Glomerular visceral epithelial cell (primary cell): ENCODE measurements around the gene C10orf88.

Experiments used
- DNase-seq: peaks from one replicate; pipeline ENCODE4 v3.0.0-alpha.2; 2016; ENCODE audit errors: extremely low spot score

C10orf88 gene, protein sequence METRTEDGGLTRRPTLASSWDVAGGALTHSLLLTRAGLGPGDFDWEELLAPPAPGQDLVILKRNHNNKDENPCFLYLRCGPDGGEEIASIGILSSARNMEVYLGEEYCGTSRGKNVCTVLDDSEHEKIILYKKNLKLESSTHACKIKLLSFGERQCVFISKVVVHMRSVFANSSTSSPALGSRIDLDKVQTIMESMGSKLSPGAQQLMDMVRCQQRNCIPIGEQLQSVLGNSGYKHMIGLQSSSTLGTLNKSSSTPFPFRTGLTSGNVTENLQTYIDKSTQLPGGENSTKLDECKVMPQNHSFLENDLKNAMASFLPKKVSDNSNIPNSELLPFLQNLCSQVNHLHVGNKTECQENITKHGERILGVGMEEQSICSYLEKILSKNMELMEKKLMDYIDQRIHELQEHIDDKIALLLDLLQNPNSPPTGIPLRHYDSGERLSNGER

GRCh38 chr10:122953902-122954730 lies at the start of gene C10orf88:
C10orf88 (minus strand) TSS chr10:122954227; CDS start chr10:122954178, 49 bp downstream.
- DNase-seq, result peak; percentile 99

- no peak for DNase-seq
These were observed 47.3 kb upstream of the C10orf88 start for GRCh38 chr10:123001370-123001769.

DNA sequence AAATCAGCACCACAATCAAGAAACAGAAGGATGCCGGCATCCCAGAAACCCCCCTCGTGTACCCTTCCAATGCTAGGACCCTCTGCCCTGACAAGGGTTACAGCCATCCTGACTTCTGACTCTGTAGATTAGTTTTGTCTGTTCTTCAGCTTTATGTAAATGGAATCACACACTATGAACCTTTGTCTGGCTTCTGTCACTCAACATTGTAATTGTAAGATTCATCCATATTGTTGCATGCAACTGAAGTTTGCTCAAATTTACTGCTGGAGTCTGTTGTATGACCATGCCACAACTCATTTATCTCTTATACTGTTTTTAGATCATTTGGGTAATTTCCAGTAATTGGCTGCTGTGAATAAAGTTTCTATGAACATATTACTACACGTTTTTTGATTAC lies 46.1 kb upstream of the C10orf88 start:
- DNase-seq, result no peak

- DNase-seq, result no peak
These were observed 45.3 kb upstream of the C10orf88 start for GRCh38 chr10:122999347-122999746.

DNA sequence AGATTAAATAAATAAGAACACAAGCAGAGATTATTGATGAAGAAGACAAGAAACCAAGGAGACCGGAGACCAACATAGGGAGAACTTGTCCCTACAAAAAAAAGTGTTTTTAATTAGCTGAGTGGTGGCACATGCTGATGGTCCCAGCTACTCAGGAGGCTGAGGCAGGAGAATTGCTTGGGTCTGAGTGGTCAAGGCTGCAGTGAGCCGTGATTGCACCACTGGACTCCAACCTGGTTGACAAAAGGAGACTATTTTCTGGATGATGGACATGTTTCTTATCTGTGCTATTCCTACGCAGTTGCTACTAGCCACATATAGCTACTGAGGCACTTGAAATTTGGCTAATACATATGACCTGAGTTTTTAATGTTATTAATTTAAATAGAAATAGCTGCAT lies 44.9 kb upstream of the C10orf88 start:
- no peak for DNase-seq

DNA sequence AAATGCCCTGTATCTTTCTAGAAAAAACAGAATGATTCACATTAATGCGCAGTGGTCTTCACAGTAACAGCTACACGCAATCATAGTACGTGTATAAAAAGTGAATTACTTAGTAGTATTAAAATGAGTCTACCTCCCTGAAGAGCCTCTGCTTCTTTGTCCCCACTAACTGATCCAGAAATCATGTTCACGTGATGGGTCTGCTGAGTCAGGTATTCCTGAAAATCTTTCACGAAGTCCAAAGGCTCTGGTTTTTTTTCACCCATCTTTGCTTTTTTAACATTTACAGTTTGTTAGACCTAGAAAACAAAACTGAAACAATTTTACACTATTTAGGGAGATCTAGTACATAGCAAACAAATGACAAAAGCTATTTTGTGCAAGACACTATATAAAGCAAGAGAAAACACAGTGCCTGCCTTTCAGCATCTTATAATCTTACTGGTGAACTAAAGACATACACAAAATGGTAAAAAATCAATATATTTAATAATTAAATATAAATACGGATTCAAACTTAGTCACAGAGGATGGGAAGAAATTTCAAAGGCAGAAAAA lies 44.4 kb upstream of the C10orf88 start:
- no peak for DNase-seq

- DNase-seq, result no peak
These were observed 43.8 kb upstream of the C10orf88 start for GRCh38 chr10:122997864-122998263.

DNA sequence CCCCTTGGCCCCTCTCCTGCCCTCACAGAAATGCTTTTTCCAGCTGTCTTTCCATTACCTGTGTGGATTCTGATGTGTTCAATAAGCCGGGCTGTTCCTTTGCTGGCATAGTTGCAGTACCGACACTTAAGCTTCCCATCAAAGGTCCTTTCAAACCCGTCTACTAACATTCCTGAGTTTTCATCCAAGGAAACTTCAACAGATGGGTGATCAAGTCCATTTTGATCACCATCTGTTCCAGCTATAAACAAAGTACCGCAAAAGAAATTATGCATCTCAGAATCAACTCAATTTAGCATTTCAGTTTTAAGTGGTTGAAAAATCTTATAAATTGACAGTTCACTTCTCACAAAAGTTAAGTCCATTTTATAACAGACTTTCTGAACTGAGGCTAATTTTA lies 41.9 kb upstream of the C10orf88 start:
- no peak for DNase-seq

- no peak for DNase-seq
These were observed 39.8 kb upstream of the C10orf88 start for GRCh38 chr10:122993797-122994336.

DNA sequence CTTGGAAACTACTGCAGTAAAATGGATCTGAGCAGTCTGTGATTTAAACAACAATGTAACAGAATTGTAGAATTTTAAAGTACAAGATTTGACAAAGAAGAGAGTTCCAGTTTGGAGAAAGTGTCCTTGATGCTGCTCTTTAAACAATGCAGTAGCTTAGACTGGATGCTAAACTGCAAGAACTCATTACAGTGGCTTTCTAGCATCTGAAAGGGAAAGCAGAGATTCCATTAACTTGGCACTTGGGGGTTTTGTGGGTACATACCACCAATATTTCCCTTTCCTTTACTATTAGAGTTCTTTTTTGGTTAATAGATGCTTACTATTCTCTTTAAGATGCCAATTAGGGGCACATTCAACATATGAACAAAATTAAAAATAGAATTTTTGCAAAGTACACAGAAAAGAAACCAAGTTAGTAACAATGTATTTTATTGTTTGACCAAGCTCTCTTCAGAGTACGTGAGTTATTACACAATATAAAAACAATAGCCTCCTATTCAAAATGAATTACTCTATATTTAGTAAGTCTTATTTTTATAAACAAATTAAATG lies 38.1 kb upstream of the C10orf88 start:
- no peak for DNase-seq

- no peak for DNase-seq
These were observed 36.3 kb upstream of the C10orf88 start for GRCh38 chr10:122990278-122990677.

DNA sequence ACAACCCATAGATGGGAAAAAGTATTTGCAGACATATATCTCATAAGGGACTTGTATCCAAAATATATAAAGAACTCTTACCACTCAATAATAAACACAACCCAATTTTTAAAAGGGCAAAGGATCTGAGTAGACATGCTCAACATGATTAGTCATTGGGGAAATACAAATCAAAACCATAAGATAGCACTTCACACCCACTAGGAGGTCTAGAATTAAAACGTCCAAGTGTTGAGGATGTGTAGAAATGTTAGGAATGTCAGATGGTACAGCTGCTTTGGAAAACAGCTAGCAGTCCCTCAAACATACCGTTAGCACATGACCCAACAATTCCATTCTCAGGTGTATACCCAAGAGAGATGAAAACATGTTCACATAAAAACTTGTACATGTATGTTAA lies 34.5 kb upstream of the C10orf88 start:
- DNase-seq, result no peak

DNA sequence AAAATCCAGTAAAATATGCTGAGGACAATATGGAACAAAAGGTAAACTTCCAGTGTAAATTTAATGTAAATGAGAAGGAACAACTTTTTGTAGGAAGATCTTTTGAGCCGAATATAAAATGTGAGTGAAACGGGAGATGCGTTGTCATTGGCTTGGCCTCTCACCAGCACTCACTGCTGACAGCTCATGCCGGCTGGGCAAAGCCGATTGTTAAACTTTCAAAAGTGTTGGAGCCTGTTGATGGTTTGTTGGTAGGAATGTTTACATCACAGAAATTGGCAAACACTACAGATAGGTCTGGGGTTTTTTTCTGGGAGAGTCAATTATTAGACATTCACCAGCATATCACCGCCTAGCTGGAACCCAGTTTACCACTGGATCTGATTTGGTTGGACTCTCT lies 32.3 kb upstream of the C10orf88 start:
- DNase-seq, result no peak

DNA sequence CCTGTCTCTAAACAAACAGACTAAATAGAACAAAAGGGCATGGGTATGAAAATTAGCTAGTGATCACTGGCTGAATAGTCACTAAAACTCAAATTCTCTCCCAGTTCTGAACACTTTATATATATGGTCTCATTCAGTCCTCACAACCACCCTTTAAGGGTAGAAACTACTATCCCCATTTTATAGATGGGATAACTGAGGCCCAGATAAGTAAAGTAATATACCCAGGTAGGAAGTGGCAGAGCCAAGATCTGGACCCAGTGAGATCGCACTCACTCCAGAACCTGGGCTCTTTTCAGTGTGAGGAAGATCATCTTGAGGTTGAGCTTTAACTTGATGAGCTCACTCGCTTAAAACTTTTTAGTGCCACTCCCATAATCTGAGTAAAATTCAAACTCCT lies 30.7 kb upstream of the C10orf88 start:
- DNase-seq, result no peak

DNA sequence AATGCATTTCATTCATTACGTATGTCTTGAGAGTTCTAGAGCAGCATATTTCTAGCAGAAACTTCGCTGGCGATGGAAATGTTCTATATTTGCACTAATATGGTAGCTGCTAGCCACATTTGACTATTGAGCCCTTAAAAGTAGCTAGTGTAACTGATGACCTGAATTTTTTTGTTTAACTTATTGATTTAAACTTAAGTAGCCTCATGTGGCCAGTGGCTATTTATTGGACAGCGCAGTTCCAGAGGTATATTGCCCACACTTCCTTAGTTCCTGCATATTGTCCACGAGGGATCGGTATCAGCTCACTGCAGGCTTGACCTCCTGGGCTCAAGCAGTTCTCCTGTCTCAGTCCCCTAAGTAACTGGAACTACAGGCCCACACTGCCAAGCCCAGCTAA lies 29.9 kb upstream of the C10orf88 start:
- DNase-seq, result no peak

DNA sequence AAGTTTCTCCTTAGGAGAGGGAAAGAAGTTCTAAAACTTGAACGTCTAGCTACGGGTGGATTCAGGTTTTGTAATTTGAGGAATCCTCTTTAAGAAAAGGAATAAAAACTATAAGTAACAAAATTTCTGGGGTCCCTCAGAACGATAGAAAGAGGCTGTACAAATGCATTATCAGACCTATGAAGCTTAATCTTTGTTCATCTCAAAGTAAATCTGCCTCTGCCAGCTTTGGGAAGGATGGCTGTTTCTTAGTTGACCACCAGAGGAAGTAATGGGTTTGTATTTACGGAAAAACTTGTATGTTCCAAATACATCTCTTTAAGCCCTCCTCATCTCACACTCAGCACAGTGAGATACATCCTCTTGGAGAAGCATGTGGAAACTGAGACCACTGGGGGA lies 27.0 kb upstream of the C10orf88 start:
- DNase-seq, result peak; percentile 39

DNA sequence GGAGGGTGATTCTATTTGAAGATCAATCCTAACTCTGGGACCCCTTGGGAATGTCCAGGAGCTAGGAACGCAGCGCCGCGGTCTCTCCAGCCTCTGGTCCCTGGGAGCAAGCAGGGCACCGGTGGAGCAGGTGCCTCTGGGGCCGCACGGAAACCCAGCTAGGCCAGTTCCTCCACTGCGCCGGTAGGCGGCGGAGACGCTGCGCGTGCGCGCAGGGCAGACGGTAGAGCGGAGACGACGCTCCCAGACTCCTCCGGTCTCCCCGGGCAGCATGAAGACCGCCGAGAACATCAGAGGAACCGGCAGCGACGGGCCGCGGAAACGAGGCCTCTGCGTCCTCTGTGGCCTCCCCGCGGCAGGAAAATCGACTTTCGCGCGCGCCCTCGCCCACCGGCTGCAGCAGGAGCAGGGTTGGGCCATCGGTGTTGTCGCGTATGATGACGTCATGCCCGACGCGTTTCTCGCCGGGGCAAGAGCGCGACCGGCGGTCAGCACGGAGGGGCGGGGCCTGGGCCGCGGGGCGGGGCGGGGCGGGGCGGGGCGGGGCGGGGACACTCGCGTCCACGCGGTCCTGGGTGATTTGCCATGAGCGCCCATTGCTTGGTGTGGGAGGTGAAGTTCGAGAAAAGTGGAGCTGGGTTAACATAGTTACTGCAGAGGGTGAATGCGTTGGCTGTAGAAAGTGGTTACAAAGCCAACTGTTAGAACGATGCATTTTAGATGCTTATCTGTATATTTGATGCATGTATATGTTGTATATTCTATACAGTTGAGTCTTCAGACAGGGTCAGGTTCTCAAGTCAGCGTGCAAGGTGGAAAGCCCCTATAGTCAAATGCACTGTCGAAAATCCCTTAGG lies 26.4 kb upstream of the C10orf88 start, which contains the start of gene PSTK:
Gene PSTK, plus strand, starts transcription at position 193 of the 857 bp plus-strand sequence. Its CDS starts 79 bp downstream, at position 272.
- DNase-seq, result peak; percentile 90

GRCh38 chr10:122974543-122975064 lies 20.6 kb upstream of the C10orf88 start:
- DNase-seq, result no peak

- no peak for DNase-seq
These were observed 20.0 kb upstream of the C10orf88 start for GRCh38 chr10:122974023-122974422.

- no peak for DNase-seq
These were observed 14.7 kb upstream of the C10orf88 start for GRCh38 chr10:122968698-122969097.

DNA sequence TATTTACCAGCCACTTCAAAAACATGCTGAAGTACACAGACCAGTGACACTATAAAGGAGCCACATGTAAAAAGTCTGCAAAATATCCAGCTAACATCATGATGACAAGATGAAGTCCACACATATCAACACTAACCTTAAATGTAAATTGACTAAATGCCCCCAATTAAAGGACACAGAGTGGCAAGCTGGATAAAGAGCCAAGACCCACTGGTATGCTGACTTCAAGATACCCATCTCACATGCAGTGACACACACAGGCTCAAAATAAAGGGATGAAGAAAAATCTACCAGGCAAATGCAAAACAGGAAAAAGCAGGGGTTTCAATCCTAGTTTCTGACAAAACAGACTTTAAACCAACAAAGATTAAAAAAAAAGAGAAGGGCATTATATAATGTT lies 12.9 kb upstream of the C10orf88 start:
- no peak for DNase-seq
